ENCODE results near the gene RAB11FIP3.
"Not testable (repeated sequence)": the region's sequence is repeated elsewhere in the genome, so short reads cannot be mapped to it uniquely, and the experiment has no call there.

The RAB11FIP3 gene

DNA sequence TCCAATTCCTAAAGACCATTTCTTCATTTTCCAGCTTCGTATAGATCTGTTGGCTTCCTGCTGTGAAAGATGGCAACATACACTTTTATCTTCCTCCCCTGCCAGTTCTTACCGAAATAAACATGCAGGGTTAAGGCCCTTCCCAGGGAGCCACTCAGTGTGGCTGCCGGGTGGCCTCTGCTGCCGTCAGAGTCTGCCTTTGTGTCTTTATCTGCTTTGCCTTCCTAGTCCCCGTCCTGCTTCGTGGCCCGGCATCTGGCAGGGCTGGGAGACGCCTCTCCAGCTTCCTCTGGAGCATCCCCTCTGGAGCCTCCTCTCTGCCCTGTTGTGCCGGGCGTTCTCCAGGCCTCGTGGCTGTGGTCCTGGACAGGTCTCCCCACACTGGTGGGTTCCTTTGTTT is 71.8 kb downstream of the RAB11FIP3 start:
- no peak for DNase-seq

DNA sequence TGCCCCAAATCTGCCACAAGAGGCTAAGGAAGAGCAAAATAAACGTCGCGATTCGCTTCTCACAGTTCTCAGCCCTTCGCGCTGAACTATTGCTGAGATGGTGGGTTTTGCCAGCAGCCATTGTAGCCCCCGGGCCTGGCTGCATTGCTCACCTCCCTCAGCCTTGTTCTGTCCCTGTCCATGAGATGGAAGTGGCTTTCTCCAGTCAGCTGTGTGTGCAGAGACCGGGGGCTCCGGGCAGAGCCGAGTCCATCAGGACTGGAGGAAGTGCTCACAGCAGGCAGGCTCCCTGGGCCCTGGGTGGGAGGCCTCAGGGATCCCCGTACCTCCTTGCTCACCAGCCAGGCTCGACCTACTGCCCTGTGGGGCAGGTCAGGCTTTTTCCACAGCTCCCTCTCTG is 74.5 kb downstream of the RAB11FIP3 start:
- no peak for DNase-seq

DNA sequence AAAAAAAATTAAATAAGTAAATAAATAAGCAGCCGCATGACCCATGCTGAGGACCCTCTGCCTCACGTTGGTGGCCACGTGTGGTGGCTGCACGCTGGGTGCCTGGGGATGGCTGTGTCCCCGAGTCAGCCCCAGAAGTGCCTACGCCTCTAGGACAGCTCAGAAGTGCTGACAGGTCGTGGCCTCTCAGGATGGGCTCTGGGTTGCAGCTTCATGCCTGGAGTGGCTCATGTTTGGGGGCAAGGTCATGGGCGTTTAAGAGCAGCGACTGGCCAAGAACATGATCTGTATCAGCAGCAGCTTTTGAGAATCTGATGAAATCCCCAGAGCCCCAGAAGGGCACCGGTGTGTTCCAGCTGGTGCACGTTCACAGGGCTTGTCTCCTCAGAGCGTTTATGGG is 75.3 kb downstream of the RAB11FIP3 start:
- no peak for DNase-seq

DNA sequence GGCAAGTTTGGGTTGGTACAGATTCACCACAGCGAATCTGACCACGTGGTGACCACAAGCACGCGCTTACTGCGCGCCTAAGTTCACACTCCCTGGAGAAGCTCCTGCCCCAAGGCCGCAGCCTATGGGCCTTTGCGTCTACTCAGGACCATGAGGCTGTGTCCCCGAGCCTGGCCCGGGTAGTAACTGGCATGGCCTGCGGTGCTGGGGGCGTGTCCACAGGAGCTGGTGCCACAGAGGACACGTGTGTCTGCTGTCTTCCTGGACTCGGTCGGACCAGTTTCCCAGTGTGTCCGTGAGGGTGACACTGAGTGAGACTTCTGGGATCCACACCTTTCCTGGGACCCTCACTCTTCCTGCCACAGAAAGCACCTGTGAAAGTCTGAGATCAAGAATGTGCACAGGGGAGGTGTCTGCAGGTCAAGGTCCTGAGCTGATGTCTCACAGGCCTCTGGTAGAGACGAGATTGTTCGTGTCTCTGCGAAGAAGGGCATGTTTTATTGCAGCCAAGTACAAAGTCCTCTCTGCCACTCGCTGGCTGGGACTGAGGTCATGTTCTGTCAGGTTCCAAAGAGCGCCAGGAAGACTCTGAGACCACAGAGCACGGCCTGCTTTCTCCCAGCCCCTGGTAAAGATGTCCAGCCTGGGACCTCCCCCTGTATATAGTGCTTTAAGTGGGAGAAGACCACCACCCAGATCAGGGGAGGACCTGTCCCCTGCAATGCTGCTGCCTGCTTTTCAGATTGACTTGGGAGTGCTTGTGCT is 76.9 kb downstream of the RAB11FIP3 start:
- DNase-seq: no peak

DNA sequence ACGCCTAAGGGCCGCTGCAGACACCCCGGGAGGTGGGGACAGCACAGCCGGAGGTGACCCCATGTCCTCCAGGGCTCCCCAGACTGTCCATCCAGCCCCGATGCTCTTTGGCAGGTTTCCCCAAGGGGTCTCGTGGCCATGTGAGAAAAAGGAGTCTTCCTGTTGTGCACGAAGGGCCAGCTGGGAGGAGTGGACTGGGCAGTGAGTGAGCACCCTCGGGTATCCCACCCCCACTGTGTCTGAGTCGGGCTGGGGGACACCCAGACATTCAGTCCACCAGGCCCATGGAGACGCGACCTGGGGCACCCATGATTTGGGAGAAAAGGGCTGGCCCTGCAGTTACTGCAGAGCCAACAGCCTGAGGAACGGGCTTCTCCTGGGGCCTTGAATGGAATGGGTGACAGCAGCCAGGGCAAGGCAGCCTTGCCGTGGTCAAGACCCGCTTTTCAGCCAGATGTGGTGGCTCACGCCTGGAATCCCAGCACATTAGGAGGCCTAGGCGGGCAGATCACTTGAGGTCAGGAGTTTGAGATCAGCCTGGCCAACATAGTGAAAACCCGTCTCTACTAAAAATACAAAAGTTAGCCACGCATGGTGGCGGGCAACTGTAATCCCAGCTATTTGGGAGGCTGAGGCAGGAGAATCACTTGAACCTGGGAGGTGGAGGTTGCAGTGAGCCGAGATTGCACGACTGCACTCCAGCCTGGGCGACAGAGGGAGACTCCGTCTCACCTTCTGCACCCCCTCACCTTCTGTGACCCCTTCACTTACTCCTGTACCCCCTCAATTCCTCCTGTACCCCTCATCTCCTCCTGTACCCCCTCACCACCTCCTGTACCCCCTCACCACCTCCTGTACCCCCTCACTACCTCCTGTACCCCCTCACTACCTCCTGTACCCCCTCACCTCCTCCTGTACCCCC is 78.0 kb downstream of the RAB11FIP3 start:
- DNase-seq: no peak

DNA sequence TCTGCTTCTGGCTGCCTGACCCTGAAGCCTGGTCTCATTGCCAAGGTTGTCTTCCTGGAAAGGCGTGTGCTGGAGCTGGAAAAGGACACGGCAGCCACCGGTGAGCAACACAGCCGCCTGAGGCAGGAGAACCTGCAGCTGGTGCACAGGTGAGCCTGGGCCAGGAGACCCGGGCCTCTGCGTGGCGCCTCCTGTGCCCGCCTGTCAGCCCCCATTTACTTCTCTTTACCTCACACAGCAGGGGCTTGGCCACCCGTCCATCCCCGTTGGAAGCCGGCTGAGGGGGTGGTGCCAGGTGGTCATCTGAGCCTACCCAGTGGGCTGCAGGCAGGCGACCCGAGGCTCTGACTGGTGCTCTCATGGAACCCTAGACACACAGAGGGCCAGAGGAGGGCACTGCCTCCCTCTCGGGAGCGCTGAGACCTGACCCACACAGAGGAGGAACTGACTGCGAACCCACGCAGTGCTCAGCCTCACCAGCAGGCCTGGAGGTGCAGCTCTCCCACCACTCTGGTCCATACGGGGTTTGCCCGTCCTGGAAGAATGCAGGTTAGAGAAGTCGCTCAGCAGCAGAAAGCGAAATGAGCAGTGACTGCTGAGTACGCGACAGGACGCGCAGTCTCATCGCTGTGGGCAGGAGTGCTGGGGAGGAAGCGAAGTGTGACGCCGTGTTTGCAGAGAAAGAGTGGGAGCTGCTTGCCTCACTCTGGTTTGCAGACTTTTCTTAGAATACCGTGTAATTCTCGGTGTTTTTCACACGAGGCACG is 80.2 kb downstream of the RAB11FIP3 start:
- DNase-seq: no peak

DNA sequence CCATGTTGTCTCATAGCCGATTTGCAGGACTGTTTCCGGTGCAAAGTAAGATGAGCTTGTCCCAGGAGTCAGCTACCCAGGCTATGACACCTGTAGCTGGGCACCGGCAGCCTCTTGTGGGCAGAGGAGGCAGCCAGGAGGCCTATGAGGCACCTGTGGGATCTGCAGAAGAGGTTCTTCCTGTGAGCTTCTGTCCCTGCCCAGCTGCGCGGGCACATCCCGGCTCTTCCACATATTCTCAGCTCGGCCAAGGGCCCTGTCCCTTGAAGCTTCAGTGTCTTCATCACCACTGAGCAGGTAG is 80.7 kb downstream of the RAB11FIP3 start:
- DNase-seq: no peak

DNA sequence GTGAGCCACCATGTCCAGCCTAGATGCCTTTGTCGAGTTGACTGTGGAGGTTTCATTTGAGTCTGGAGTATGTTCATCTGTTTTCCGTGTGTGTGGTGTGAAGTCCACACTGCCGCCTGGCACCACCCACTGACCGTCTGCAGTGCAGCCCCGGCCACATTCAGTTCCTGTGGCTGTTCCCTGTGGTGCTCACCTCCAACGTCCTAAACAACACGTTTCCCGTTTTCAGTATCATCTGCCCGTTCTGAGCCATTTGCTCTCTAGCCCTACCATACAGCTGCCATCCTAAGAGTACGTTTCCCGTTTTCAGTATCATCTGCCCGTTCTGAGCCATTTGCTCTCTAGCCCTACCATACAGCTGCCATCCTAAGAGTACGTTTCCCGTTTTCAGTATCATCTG is 82.1 kb downstream of the RAB11FIP3 start:
- not testable (repeated sequence) for DNase-seq

DNA sequence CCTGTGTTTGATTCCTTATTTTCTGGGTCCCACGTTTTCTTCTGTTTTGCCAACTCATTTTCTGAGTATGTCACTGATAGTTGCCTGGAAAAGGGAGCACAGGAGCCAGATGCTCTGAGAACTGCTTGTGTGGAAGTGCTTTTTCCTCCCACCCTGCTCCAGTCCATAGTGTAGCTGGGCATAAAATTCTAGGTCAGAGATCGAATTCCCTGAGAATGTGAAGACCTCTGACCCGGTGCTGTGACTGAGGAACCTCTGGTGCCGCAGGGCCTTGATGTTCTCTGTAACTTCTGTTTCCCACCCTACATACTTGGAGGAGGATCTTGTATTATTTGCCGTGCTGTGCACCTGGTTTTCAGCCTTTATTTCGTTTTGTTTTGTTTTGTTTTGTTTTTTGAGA is 82.5 kb downstream of the RAB11FIP3 start:
- DNase-seq: no peak

DNA sequence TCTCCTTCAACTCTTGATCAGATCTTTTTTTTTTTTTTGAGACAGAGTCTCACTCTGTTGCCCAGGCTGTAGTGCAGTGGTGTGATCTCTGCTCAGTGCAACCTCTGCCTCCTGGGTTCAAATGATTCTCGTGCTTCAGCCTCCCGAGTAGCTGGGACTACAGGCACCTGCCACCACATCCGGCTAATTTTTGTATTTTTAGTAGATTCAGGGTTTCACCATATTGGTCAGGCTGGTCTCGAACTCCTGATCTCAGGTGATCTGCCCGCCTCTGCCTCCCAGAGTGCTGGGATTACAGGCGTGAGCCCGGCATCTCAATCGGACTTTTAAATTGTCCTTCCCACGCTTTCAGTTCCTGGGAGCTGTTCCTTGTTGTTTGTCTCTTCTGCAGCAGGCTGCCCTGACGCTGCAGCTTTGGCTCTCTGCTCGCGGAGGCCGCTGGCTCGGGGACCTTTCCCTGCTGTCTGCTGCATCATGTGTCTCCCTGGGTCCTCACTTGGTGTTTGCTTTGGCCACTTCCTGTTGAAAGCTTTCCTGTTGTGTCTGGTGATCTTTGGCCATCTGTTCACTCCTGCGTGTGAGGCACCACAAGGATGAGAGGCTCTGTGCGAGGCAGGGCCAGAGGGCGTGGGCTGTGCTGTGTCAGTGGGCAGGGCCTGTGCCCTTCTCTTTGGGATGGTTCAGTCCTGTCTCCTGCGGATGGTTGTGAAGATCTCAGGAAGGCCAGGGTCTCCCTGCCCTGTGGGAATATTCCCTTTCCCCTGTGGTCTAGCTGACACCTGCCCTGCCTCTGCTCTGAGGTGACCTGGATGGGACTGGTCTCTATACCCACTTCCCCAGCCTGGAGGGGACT is 83.7 kb downstream of the RAB11FIP3 start:
- DNase-seq: no peak

DNA sequence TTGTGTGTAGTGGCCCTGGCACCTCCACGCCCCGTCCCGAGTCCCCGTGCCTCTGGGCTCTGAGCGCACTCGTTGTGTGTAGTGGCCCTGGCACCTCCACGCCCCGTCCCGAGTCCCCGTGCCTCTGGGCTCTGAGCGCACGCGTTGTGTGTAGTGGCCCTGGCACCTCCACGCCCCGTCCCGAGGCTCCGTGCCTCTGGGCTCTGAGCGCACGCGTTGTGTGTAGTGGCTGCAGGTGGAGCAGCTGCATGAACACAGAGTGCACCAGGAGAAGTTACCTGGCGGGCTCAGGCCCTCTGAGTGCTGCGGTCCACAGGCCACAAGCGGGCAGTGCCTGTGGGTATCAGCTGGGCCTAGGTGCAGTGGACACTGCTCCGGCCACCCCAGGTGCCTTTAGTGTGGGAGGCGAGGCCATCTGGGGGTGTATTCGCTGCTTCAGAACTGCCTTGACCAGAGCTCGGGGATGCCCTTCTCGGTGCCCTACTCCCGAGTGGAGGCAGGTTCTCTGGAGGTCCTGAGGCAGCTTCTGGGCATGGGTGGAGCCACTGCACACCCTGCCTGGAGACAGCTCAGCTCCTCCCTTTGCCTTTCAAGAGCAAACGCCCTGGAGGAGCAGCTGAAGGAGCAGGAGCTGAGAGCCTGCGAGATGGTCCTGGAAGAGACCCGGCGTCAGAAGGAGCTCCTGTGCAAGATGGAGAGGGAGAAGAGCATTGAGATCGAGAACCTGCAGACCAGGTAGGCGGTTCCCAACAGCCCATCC is 84.8 kb downstream of the RAB11FIP3 start:
- DNase-seq: no peak

DNA sequence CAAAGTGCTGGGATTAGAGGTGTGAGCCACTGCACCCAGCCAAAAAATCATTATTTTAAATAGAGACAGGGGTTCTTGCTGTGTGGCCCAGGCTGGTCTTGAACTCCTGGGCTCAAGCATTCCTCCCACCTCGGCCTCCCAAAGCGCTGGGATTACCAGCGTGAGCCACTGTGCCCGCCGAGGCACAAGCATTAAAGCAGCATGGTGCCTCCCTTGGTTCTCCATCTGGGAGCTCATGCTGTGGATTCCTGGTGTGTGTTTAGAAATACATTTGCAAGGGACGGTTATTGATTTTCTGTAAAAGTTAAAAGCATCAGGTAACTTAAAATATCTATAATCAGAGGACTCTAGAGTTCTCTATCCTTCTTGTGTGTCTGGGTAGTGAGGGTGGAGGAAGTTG is 87.4 kb downstream of the RAB11FIP3 start:
- no peak for DNase-seq

DNA sequence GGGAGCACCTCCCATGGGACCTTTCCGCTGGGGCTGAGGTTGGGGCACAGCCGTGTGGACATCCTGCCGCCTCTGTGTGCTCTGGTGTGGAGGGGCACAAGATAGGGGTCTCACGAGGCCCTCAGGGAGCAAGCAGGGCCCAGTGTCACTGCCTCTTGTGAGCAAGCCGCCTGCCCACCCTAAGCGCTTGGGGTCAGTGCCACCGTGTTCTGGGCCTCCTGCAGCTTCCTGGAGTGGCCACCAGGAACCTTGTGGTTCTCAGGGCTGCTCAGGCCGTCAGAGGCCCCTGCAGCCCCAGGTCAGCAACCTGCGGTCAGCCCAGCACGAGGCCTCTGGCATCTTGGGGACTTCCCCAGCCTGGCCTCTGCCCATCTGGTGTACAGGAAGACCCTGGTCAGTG is 88.5 kb downstream of the RAB11FIP3 start:
- no peak for DNase-seq

DNA sequence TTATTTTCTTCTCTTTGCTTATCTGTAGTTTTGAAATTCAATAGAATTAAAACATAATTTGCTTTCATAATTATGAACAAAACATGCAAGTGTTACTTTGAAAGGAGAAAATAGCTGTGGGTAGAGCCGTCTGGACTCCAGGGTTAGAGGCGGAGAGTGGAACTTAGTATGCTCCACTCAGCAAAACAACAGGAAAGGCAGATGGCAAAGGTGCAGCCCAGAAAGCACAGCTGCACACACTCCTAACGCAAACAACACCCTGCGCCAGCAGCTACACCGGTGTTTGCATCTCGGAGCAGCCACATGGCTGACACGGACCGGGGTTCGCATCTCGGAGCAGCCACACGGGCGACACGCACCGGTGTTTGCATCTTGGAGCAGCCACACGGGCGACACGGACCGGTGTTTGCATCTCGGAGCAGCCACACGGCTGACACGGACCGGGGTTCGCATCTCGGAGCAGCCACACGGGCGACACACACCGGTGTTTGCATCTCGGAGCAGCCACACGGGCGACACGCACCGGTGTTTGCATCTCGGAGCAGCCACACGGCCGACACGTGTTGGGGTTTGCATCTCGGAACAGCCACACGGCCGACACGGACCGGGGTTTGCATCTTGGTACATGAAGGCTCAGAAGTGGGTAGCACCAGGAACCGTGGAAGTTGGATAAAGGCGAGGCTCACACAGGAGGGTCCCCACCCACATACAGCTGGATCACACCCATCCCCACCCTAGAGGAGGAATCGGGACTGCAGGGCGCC is 89.9 kb downstream of the RAB11FIP3 start:
- DNase-seq: no peak

DNA sequence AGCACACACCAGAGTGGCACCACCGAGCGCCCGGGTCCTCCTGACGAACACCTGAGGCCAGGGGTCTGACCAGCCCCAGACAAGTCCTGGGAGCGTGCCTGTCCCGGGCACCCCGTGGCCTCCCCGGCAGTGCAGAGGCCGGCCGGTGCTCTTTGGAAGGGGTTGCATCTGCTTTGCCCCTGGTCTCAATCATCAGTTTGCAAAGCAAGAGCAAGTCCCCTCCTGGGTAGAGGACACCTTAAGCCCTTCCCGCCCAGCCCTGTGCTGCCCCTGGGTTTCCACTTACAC is 90.4 kb downstream of the RAB11FIP3 start:
- DNase-seq: no peak

DNA sequence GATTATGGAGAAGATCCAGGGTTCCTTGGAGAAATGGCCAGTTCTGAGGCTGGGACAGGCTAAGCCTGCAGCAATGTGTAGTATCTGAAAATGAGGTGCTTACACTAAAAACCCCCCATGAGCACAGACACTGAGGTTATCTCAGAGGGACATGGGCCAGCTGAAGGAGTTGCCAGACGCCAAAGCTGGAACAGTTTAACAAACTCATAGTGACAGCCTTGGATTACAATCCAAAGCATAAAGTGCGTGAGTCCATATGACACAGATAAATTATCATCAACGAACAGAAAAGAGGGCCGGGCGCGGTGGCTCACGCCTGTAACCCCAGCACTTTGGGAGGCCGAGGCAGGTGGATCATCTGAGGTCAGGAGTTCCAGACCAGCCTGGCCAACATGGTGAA is 90.9 kb downstream of the RAB11FIP3 start:
- no peak for DNase-seq

DNA sequence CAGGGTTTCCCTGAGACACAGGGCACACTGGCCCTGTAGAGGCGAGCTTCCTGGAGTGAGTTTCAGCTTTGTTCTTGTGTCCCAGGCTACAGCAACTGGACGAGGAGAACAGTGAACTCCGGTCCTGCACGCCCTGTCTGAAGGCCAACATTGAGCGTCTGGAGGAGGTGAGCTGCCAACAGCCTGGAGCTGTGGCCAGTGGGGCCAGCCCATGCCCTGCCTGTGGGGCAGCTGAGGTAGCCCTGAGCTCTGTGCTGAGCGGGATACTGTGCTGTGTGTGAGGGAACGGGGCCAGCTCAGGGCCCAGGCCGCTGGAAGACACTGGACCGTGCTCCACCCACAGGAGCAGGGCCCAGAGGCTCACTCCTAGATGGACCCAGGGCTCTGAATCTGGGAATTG is 93.4 kb downstream of the RAB11FIP3 start:
- DNase-seq: no peak

DNA sequence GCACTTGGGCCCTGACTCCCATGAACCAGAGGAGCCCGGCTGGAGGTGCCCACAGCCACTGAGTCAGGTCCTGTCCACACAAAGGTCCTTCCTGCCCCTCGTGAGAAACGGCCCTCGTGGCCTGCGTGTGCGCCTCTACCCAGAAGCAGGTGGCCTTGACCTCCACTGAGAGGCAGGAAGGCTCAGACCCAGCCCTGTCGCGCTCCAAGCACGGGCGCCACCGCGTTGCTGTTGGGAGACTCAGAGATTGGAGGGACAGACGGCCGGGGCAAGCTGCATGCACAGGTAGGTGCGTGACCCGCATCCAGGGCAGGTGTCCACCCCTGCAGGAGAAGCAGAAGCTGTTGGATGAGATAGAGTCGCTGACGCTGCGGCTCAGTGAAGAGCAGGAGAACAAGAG is 94.0 kb downstream of the RAB11FIP3 start:
- no peak for DNase-seq

DNA sequence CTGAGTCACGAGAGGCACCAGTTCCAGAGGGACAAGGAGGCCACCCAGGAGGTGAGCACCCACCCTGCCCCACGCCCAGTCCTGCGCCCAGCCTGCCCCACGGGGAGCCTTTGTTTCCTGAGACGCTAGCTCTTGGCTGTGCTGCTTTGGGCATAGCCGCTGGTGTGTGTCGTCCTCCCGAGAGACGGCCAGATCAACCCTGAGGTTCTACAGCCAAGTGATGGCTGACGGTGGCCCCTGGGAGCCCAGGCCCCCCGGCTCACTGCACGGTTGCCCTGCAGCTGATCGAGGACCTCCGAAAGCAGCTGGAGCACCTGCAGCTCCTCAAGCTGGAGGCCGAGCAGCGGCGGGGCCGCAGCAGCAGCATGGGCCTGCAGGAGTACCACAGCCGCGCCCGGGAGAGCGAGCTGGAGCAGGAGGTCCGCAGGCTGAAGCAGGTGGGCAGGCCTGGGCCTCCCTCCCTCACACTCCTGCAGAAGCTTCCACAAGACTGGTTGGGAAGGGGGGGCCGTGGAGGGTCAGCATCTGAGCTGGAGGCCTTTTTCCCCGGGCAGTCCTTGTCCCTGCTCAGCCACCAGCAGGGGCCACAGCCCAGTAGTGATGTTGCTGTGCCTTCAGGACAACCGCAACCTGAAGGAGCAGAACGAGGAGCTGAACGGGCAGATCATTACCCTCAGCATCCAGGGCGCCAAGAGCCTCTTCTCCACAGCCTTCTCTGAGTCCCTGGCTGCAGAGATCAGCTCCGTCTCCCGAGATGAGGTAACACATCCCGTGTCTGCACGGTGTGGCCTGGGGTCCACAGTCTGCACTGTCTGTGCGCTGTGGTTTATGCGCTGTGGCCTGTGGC is 94.6 kb downstream of the RAB11FIP3 start:
- DNase-seq: no peak

DNA sequence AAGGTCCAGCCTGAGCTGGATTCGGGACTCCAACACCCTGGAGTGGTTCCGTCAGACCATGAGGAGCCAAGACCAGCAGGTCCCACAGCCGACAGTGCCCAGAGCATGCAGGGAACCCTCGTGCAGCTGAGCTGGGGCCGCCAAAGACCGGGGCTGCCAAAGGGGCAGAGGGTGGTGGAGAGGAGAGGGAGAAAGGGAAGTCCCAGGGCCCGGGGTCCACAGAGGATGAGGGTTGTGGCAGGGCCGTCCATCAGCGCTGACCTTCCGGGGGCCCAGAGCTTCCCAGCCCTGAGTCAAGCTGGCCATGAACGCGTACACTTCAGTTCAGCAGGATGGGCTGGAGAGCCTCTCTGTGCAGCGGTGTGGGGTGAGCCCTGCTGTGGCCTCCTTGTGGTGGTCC is 95.4 kb downstream of the RAB11FIP3 start:
- DNase-seq: no peak
